Retinal pigment epithelial cell (primary cell): ENCODE results near the gene LGALS16.

Experiments used
- DNase-seq: peaks from one replicate; pipeline ENCODE4 v3.0.0-alpha.2; 2010; ENCODE audit warnings: low read depth
- H3K4me3 ChIP-seq: 2 replicates; pipeline ENCODE4 v1.5.1; 2011; ENCODE audit warnings: mild to moderate bottlenecking, low read length, control low read depth, moderate library complexity
- TF ChIP-seq, protein P1 (sequence below): conservative IDR thresholded peaks from 2 replicates; pipeline ENCODE4 v1.5.1; 2011; ENCODE audit warnings: low read depth, low read length, control low read depth, inconsistent platforms

LGALS16 gene

DNA sequence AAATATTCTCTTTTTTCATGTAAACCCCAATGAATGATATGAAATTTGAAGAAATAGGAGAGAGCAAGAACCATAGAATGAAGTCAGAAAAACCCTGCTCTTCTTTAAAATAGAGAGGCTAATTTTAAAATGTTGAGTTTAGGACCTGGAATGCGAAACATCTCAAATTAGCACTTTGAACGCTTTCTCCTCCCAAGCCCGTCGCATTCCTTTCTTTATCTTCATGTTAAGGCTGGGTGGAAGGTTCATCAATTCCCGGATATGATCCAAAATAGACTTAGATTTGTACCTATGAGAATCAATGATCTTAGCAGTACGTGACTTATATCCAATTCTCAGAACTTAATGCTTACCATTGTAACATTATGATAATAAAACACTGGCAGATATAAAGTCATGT lies 24.1 kb upstream of the LGALS16 start:
- no peak overlapping the region for H3K4me3 ChIP-seq
- TF ChIP-seq, protein P1, sequence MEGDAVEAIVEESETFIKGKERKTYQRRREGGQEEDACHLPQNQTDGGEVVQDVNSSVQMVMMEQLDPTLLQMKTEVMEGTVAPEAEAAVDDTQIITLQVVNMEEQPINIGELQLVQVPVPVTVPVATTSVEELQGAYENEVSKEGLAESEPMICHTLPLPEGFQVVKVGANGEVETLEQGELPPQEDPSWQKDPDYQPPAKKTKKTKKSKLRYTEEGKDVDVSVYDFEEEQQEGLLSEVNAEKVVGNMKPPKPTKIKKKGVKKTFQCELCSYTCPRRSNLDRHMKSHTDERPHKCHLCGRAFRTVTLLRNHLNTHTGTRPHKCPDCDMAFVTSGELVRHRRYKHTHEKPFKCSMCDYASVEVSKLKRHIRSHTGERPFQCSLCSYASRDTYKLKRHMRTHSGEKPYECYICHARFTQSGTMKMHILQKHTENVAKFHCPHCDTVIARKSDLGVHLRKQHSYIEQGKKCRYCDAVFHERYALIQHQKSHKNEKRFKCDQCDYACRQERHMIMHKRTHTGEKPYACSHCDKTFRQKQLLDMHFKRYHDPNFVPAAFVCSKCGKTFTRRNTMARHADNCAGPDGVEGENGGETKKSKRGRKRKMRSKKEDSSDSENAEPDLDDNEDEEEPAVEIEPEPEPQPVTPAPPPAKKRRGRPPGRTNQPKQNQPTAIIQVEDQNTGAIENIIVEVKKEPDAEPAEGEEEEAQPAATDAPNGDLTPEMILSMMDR = no peak
- no peak for DNase-seq

DNA sequence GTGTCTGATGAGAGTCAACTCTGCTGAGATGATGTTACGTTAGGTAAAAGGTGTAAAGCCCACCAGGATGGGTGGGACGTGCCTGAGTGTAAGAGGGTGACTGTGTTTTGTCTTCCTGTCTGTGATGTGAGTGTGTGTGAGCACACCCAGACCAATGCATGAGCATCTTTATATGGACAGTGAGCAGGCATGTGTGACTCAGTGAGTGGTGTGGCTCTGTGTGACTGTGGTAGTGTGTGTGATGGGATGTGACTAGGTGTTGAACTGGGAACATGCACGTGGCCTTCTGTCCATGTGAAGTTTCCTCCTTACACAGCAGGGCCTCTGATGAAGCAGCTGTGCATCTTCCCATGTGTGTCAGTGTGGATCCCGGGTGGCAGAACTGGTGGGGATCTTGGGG lies 17.8 kb upstream of the LGALS16 start:
- H3K4me3 ChIP-seq = no peak overlapping the region
- no peak for DNase-seq
- TF ChIP-seq, protein P1 = no peak

DNA sequence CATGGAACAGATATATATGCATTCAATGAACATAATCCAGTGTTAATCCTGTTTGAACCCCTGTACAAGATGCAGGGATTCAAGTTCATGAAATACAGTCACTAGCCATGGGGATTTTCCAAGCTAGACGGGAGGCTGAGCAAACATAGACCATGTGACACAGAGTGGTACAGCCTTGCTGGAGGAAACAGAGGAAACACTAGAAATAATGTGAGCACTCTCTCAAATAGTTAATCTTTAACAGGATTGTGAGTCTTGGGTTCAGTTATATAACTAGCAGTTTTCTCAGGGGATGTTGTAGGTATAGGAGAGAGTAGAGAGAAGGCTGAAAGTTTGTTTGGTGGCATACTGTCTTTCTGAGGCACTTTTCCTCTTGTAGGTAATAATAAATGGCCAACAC lies 13.9 kb upstream of the LGALS16 start:
- TF ChIP-seq, protein P1 = no peak
- no peak overlapping the region for H3K4me3 ChIP-seq
- DNase-seq = no peak

DNA sequence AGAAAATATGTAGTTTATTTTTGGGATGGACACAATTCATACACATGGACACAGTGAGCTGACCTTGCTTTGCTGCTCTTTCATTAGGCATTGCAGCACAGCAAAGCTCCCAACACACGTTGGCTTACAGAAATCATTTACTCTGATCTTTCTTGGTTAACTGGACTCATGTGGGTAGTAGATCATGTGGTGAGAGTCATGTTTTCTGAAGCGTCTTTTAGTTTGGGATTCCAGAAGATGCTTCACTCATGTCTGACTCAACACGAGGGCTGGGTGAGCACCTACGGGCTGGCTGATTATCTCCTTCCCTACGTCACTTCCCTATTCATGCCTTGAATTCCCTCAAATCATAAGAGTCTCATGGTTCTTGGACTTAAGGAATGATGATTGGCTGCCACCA lies 12.1 kb upstream of the LGALS16 start:
- H3K4me3 ChIP-seq = no peak overlapping the region
- TF ChIP-seq, protein P1 = no peak
- DNase-seq = no peak

DNA sequence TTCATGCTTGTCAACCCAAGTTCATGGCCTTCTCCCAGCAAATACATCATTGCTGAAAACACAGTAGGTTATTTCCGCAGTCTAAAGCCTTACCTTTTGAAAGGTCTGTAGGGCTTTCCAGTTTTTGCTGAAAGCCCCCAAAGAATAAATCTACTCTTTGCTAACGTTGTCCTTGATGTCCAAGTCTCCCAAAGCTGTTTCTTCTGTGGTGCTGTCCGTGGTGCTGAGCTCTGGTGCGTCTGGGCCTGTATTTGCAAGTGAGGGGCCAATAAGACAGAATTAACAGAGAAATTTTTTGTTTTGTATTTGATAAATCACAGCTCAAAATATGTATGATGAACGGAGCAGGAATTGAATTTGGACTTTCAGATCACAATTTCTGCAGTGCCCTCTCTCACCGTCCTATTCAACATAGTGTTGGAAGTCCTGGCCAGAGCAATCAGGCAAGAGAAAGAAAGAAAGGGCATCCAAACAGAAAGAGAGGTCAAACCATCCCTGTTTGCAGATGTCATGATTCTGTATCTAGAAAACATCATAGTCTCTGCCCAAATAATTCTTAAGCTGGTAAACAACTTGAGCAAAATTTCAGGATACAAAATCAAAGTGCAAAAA lies 9.8 kb upstream of the LGALS16 start:
- TF ChIP-seq, protein P1 = no peak
- no peak for DNase-seq
- H3K4me3 ChIP-seq = no peak overlapping the region

DNA sequence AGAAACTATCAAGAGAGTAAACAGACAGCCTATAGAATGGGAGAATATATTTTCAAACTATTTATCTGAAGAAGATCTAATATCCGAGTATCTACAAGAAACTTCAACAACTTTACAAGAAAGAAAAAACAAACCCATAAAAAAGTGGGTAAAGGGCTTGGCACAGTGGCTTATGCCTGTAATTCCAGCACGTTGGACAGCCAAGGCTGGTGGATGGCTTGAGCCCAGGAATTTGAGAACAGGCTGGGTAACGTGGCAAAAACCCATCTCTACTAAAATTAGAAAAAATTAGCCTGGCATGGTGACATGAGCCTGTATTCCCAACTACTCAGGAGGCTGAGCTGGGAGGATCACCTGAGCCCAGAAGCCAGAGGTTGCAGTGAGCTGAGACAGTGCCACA lies 7.8 kb upstream of the LGALS16 start:
- TF ChIP-seq, protein P1 = no peak
- no peak overlapping the region for H3K4me3 ChIP-seq
- no peak for DNase-seq

DNA sequence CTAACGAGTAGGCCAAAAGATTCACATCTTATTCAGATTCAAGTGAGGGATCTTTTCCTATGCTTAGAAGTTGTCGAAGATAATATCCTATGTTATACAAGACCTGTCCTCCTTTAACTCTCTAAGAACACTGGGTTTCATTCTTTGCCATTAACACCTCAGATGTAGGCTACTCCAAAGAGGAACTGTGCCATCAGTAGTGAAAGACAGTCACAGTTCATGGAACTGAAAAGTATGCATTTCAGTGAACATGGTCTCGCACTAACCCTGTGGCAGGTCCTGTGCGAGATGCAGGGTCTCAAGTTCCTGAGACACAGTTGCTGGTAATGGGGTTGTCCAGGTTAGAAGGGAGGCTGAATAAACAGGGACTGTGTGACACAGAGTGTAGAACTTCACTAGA lies 4.1 kb downstream of the LGALS16 start:
- TF ChIP-seq, protein P1 = no peak
- no peak for DNase-seq
- H3K4me3 ChIP-seq = no peak overlapping the region
